Measurements from ENCODE around the gene CUBN. TPM values are rescaled to one million over a fixed set of nuclear protein-coding genes. Genes with fewer than 3 reads are reported as not detected.

Gene CUBN
- total and polyA plus RNA-seq, 9 of the 15 experiments (the other 6 are each of a cell fraction or from before 2014, with no cell fraction given) = 0.04 to 0.33 (median 0.09) TPM

GRCh38 chr10:17006631-17007417 is 122.8 kb downstream of the CUBN start (continued):
- TF ChIP-seq, protein P1, sequence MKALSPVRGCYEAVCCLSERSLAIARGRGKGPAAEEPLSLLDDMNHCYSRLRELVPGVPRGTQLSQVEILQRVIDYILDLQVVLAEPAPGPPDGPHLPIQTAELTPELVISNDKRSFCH (CRISPR knock-in tag; IDR thresholded peaks at IDR 0.05) = no peak
- TF ChIP-seq, protein P1 (tag; IDR thresholded peaks at IDR 0.05) = no peak
- TF ChIP-seq SMAD4 (CRISPR knock-in tag; conservative IDR thresholded peaks at IDR 0.05) (no peak), SREBF1 (IDR thresholded peaks at IDR 0.05; ENCODE audit: borderline replicate concordance, low read depth, low read length) (no peak), TAF1 (IDR thresholded peaks at IDR 0.05; ENCODE audit: control insufficient read depth, extremely low read depth, insufficient read depth, low read length, severe bottlenecking) (no peak), ARHGAP35 (IDR thresholded peaks at IDR 0.05; ENCODE audit: partially characterized antibody) (no peak), ZBTB8A (IDR thresholded peaks at IDR 0.05; ENCODE audit: partially characterized antibody) (no peak), KLF13 (tag; IDR thresholded peaks at IDR 0.05; ENCODE audit: borderline replicate concordance, low read depth) (no peak), PRDM10 (IDR thresholded peaks at IDR 0.05; ENCODE audit: partially characterized antibody) (no peak), NRF1 (conservative IDR thresholded peaks at IDR 0.05 in 1 of 2, IDR thresholded peaks at IDR 0.05 in 1 of 2) (no peak), THRAP3 (IDR thresholded peaks at IDR 0.05; ENCODE audit: borderline replicate concordance) (no peak), ZNF277 (CRISPR knock-in tag; IDR thresholded peaks at IDR 0.05; ENCODE audit: borderline replicate concordance) (no peak), ZNF324 (CRISPR knock-in tag; IDR thresholded peaks at IDR 0.05) (no peak)
- TF ChIP-seq, protein P2, sequence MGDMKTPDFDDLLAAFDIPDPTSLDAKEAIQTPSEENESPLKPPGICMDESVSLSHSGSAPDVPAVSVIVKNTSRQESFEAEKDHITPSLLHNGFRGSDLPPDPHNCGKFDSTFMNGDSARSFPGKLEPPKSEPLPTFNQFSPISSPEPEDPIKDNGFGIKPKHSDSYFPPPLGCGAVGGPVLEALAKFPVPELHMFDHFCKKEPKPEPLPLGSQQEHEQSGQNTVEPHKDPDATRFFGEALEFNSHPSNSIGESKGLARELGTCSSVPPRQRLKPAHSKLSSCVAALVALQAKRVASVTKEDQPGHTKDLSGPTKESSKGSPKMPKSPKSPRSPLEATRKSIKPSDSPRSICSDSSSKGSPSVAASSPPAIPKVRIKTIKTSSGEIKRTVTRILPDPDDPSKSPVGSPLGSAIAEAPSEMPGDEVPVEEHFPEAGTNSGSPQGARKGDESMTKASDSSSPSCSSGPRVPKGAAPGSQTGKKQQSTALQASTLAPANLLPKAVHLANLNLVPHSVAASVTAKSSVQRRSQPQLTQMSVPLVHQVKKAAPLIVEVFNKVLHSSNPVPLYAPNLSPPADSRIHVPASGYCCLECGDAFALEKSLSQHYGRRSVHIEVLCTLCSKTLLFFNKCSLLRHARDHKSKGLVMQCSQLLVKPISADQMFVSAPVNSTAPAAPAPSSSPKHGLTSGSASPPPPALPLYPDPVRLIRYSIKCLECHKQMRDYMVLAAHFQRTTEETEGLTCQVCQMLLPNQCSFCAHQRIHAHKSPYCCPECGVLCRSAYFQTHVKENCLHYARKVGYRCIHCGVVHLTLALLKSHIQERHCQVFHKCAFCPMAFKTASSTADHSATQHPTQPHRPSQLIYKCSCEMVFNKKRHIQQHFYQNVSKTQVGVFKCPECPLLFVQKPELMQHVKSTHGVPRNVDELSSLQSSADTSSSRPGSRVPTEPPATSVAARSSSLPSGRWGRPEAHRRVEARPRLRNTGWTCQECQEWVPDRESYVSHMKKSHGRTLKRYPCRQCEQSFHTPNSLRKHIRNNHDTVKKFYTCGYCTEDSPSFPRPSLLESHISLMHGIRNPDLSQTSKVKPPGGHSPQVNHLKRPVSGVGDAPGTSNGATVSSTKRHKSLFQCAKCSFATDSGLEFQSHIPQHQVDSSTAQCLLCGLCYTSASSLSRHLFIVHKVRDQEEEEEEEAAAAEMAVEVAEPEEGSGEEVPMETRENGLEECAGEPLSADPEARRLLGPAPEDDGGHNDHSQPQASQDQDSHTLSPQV (IDR thresholded peaks at IDR 0.05) = no peak
- TF ChIP-seq, protein P3, sequence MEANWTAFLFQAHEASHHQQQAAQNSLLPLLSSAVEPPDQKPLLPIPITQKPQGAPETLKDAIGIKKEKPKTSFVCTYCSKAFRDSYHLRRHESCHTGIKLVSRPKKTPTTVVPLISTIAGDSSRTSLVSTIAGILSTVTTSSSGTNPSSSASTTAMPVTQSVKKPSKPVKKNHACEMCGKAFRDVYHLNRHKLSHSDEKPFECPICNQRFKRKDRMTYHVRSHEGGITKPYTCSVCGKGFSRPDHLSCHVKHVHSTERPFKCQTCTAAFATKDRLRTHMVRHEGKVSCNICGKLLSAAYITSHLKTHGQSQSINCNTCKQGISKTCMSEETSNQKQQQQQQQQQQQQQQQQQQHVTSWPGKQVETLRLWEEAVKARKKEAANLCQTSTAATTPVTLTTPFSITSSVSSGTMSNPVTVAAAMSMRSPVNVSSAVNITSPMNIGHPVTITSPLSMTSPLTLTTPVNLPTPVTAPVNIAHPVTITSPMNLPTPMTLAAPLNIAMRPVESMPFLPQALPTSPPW (CRISPR knock-in tag; IDR thresholded peaks at IDR 0.05) = no peak

Data from K562 (cell line).